Measurements from ENCODE around the gene LYRM9. TPM values are rescaled to one million over a fixed set of nuclear protein-coding genes. Genes with fewer than 3 reads are reported as not detected.
A peak's percentile ranks its signal among the peaks of the same experiment; 100 is the strongest.

The LYRM9 gene
- total RNA-seq, 1 donor from 2014 or later: 9.6 TPM

DNA sequence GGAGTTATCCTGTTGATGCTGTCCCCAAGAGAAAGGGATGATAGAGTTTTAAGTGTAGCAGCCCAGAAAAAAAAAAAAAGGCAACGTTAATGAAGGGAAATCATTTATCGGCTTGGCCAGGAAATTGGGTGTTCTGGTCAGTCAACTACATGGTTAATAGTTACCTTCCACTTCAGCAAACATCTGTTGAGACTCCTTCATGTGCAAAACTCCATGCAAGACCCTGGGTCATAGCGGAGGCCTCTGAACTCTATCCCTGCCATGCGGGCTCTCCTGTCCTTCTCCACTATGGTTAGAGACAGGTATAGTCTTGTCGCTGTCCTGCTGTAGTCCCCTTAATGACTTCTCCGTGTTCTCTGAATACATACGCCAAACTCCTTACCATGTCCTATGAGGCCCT lies 3.5 kb upstream of the LYRM9 start:
- TF ChIP-seq, protein P1, sequence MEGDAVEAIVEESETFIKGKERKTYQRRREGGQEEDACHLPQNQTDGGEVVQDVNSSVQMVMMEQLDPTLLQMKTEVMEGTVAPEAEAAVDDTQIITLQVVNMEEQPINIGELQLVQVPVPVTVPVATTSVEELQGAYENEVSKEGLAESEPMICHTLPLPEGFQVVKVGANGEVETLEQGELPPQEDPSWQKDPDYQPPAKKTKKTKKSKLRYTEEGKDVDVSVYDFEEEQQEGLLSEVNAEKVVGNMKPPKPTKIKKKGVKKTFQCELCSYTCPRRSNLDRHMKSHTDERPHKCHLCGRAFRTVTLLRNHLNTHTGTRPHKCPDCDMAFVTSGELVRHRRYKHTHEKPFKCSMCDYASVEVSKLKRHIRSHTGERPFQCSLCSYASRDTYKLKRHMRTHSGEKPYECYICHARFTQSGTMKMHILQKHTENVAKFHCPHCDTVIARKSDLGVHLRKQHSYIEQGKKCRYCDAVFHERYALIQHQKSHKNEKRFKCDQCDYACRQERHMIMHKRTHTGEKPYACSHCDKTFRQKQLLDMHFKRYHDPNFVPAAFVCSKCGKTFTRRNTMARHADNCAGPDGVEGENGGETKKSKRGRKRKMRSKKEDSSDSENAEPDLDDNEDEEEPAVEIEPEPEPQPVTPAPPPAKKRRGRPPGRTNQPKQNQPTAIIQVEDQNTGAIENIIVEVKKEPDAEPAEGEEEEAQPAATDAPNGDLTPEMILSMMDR (conservative IDR thresholded peaks at IDR 0.05): no peak
- H3K4me1 Mint-ChIP-seq (ENCODE audit: unreplicated experiment): peaks cover 5% of the 10 kb centered on the region
- H3K36me3 Mint-ChIP-seq: no peaks in the 10 kb centered on the region
- no peak for DNase-seq (ENCODE audit: extremely low spot score, unreplicated experiment)
- no peak overlapping the region for H3K4me3 Mint-ChIP-seq
- H3K27me3 Mint-ChIP-seq: peaks cover 26% of the 10 kb centered on the region
- no peaks in the 10 kb centered on the region for H3K9me3 Mint-ChIP-seq
- H3K27ac Mint-ChIP-seq: no peak overlapping the region

DNA sequence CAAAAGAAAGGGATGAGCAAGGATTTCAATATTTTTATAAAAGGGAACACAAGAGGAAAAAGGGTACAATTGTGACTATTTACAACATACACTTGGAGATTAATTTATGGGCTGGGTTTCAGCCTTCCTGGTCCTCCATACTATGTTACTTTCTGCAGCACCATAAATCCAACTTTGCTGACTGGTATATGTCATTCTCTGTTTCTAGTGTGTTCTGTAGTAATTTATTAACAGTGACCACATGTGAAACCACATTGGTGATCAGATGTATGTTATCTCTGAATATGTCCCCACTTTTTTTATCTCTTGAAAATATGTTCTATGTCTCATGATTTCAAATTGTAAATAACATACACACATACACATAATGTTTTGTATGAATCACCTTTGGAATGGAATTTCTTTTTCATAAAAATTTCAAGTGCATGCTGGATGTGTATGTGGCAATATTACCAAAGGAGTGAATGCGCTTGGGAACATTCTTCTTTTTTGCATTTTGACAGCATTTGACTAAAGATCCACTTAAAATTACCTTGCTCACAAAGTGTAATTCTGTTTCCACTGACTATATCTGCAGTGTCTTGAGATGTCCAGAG lies 2.9 kb upstream of the LYRM9 start:
- no peaks in the 10 kb centered on the region for H3K36me3 Mint-ChIP-seq
- TF ChIP-seq, protein P1 (conservative IDR thresholded peaks at IDR 0.05): no peak
- H3K27me3 Mint-ChIP-seq: peaks cover 26% of the 10 kb centered on the region
- H3K9me3 Mint-ChIP-seq: no peaks in the 10 kb centered on the region
- peaks cover 8% of the 10 kb centered on the region for H3K4me1 Mint-ChIP-seq (ENCODE audit: unreplicated experiment)
- no peak overlapping the region for H3K27ac Mint-ChIP-seq
- H3K4me3 Mint-ChIP-seq: no peak overlapping the region
- no peak for DNase-seq (ENCODE audit: extremely low spot score, unreplicated experiment)

DNA sequence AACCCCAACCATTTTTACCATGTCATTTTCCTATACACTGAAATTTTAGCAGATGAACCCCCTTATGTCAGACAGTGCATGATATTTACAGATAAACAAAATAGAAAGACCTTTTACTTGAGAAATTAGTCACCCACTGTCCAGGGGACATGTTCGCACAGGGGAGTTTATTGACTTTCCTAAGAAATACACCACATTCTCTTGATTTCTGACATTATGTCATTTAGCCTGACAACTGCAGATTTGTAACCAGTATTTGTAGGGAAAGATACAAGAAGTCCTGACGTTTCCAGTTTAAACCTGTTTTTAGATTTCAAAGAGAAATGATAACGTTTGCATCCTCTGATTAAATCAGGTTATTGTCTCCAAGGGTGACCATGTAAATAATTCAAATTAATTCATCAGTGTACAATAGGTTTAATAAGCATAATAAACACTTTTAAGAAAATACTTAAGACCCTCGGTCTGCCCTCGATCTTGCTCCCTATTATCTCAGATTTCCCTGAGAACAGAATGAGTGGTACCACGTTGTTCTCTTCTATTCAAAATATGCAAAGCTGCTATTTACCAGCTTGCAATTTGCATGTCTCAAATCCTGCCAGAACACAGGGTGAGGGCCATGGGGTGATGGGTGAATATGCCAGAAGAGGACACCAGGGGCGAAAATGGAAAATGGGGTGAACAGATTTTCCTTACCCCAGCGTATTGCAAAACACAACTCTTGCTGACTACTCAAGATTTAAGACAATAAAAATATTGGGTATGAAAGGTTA lies 2.1 kb upstream of the LYRM9 start:
- DNase-seq (ENCODE audit: extremely low spot score, unreplicated experiment): no peak
- H3K9me3 Mint-ChIP-seq: no peaks in the 10 kb centered on the region
- peaks cover 11% of the 10 kb centered on the region for H3K4me1 Mint-ChIP-seq (ENCODE audit: unreplicated experiment)
- no peak overlapping the region for H3K27ac Mint-ChIP-seq
- H3K27me3 Mint-ChIP-seq: peaks cover 26% of the 10 kb centered on the region
- TF ChIP-seq, protein P1 (conservative IDR thresholded peaks at IDR 0.05): peak; percentile 27
- no peaks in the 10 kb centered on the region for H3K36me3 Mint-ChIP-seq
- no peak overlapping the region for H3K4me3 Mint-ChIP-seq

DNA sequence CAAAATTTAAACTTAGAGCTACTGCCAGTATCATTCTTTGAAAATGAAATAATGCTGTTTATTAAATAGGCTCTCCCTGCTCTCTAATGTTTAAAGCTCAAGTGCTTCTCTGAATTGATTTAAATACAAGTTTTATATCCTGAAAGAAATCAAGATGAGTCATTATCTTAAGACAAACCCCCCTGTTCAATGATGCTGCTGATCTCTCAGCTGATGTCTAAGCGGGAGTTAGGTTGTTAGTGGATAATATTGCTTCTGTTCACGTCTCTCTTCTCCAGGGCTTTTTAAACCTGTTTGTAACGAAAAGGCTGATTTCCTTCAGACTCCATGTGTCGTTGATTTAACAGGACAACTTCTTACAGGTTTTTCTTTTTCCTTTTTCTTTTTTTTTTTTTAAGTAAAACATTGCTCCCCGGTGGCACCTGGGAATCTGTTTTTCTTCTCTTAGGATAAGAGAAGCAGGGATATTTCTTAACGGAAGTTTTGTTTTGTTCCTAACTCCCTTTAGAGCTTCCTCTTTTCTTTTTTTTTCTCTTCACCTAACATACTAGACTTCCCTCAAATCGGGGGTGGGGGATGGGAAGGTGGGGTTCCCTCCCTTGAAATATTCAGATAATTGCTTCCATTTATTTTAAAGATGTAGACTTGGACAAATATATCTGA lies 807 bp upstream of the LYRM9 start:
- DNase-seq (ENCODE audit: extremely low spot score, unreplicated experiment): no peak
- H3K27ac Mint-ChIP-seq: peak overlapping the region; percentile 66
- peaks cover 26% of the 10 kb centered on the region for H3K27me3 Mint-ChIP-seq
- TF ChIP-seq, protein P1 (conservative IDR thresholded peaks at IDR 0.05): no peak
- H3K4me1 Mint-ChIP-seq (ENCODE audit: unreplicated experiment): peaks cover 20% of the 10 kb centered on the region
- peaks cover 2% of the 10 kb centered on the region for H3K36me3 Mint-ChIP-seq
- peak overlapping the region; percentile 87 for H3K4me3 Mint-ChIP-seq
- no peaks in the 10 kb centered on the region for H3K9me3 Mint-ChIP-seq

DNA sequence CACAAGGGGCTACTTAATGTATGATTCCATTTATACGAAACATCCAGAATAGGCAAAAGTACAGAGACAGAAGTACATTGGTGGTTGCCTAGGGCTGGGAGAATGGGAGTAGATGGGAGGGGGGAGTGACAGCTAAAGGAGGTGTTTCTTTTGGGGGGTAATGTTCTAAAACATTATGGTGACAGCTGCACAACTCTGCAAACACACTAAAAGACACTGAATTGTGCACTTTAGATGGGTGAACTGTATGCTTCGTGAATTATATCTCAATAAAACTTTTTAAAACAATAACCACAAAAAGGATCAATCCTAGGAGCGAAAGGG lies 661 bp downstream of the LYRM9 start:
- Mint-ChIP-seq H3K4me3 (peak overlapping the region; percentile 90), H3K27me3 (peaks cover 23% of the 10 kb centered on the region), H3K9me3 (no peaks in the 10 kb centered on the region), H3K4me1 (ENCODE audit: unreplicated experiment) (peaks cover 29% of the 10 kb centered on the region), H3K27ac (peak overlapping the region; percentile 12), H3K36me3 (peaks cover 4% of the 10 kb centered on the region)
- TF ChIP-seq, protein P1 (conservative IDR thresholded peaks at IDR 0.05): no peak
- no peak for DNase-seq (ENCODE audit: extremely low spot score, unreplicated experiment)
